Measurements from ENCODE around the gene SLC22A2. TPM values are rescaled to one million over a fixed set of nuclear protein-coding genes. Genes with fewer than 3 reads are reported as not detected.

Gene SLC22A2
- total and polyA plus RNA-seq, 2 donors (not counting 3 experiments of a cell fraction or from before 2014, with no cell fraction given), result not detected

- no peaks in the 10 kb centered on the region for H3K36me3 ChIP-seq (ENCODE audit: control insufficient read depth in 2 of 2, extremely low read depth in 1 of 2, insufficient read depth in 2 of 2, low read length in 2 of 2)
- H2AFZ ChIP-seq (ENCODE audit: low read depth, low read length), result no peak overlapping the region
- dilution Hi-C loops (cut with MboI; ENCODE audit: extremely low pct_ligation_motif_present, low sequenced_read_pairs), result no loop called here
- no peaks in the 10 kb centered on the region for H3K79me2 ChIP-seq (ENCODE audit: control insufficient read depth, insufficient read depth, low read length)
- ChIA-PET POLR2A (no interaction called here), CTCF (no interaction called here)
- no peak overlapping the region for H3K4me2 ChIP-seq (ENCODE audit: insufficient read depth, low read length)
- no peaks in the 10 kb centered on the region for H3K27me3 ChIP-seq (ENCODE audit: control insufficient read depth in 2 of 2, insufficient read depth in 2 of 2, low read length in 2 of 2)
- DNase-seq (ENCODE audit: low read depth, low spot score) (no peak), FAIRE-seq (no peak)
- intact Hi-C loops (cut with micrococcal nuclease), result no loop called here
- no peak overlapping the region for H3K4me3 ChIP-seq (replicated peaks in 1 of 3; ENCODE audit: insufficient read depth in 1 of 3, low read depth in 1 of 3, low read length in 3 of 3)
- H4K20me1 ChIP-seq (replicated peaks; ENCODE audit: control insufficient read depth, extremely low read depth, insufficient read depth, low read length), result no peaks in the 10 kb centered on the region
- TF ChIP-seq MAX (IDR thresholded peaks at IDR 0.05; ENCODE audit: insufficient read depth, insufficient read length) (no peak), FOS (IDR thresholded peaks at IDR 0.05; ENCODE audit: borderline replicate concordance, insufficient read depth, low read length) (no peak), POLR2A (IDR thresholded peaks at IDR 0.05; ENCODE audit: low read depth, low read length) (no peak), GATA2 (IDR thresholded peaks at IDR 0.05; ENCODE audit: insufficient read depth, insufficient read length, low read depth, low read length) (no peak), MYC (IDR thresholded peaks at IDR 0.05; ENCODE audit: low read depth, low read length) (no peak), EZH2 (IDR thresholded peaks at IDR 0.05; ENCODE audit: borderline replicate concordance, low read depth, low read length, severe bottlenecking) (no peak), POLR2AphosphoS5 (IDR thresholded peaks at IDR 0.05; ENCODE audit: insufficient read depth, low read depth, low read length) (no peak), CTCF (IDR thresholded peaks at IDR 0.05; ENCODE audit: extremely low read depth in 1 of 2, insufficient read depth in 1 of 2, low read depth in 1 of 2, low read length in 2 of 2) (no peak), JUN (IDR thresholded peaks at IDR 0.05; ENCODE audit: borderline replicate concordance, insufficient read depth, insufficient read length, low read depth) (no peak)
- H3K4me1 ChIP-seq (ENCODE audit: control insufficient read depth, extremely low read depth, insufficient read depth, low read length), result no peaks in the 10 kb centered on the region
- H3K9me3 ChIP-seq (replicated peaks; ENCODE audit: control insufficient read depth, insufficient read depth, low read length), result peaks cover 2% of the 10 kb centered on the region
- H3K9ac ChIP-seq (replicated peaks; ENCODE audit: extremely low read depth, insufficient read depth, low read length), result no peak overlapping the region
- no peaks in the 10 kb centered on the region for H3K9me1 ChIP-seq (replicated peaks; ENCODE audit: control insufficient read depth, extremely low read depth, insufficient read depth, low read length)
- BruUV-seq (replicated peaks), result no TSS peak
- H3K27ac ChIP-seq (ENCODE audit: insufficient read depth, low read depth, low read length), result no peak overlapping the region
Measured at GRCh38 chr6:160252073-160252813, 6.4 kb downstream of the SLC22A2 start.

All from endothelial cell of umbilical vein (primary cell).